ENCODE data around the gene SIM1. TPM values are rescaled to one million over a fixed set of nuclear protein-coding genes. Genes with fewer than 3 reads are reported as not detected.

Gene SIM1
- total RNA-seq, 1 donor from 2014 or later: not detected

- no peak overlapping the region for H3K27ac Mint-ChIP-seq
- no peak overlapping the region for H3K4me2 ChIP-seq
- H4K20me1 ChIP-seq (ENCODE audit: low read depth): no peaks in the 10 kb centered on the region
- no peaks in the 10 kb centered on the region for H3K36me3 Mint-ChIP-seq
- peaks cover 26% of the 10 kb centered on the region for H3K4me1 Mint-ChIP-seq
- no peaks in the 10 kb centered on the region for H3K27me3 ChIP-seq
- TF ChIP-seq EZH2 (IDR thresholded peaks at IDR 0.05): no peak
- H3K27ac ChIP-seq: no peak overlapping the region
- H3F3A ChIP-seq (ENCODE audit: low read depth): no peaks in the 10 kb centered on the region
- H3K79me2 ChIP-seq (ENCODE audit: low read depth): no peaks in the 10 kb centered on the region
- no peak for DNase-seq (ENCODE audit: low spot score)
- H3K27me3 Mint-ChIP-seq (ENCODE audit: insufficient read depth, low read depth): peaks cover 6% of the 10 kb centered on the region
- H3K9me3 Mint-ChIP-seq: peaks cover 4% of the 10 kb centered on the region
- H3K9me3 ChIP-seq (ENCODE audit: low read depth): no peaks in the 10 kb centered on the region
- no peak overlapping the region for H2AFZ ChIP-seq (replicated peaks)
- no peak overlapping the region for H3K9ac ChIP-seq
- peaks cover 14% of the 10 kb centered on the region for H3K4me1 ChIP-seq
- H3K4me3 Mint-ChIP-seq: no peak overlapping the region
- no peaks in the 10 kb centered on the region for H3K36me3 ChIP-seq
- H3K4me3 ChIP-seq: no peak overlapping the region
Measured at GRCh38 chr6:100417036-100417435, 47.7 kb downstream of the SIM1 start.

GRCh38 chr6:100415768-100416167 is 49.0 kb downstream of the SIM1 start:
- peak; percentile 10 for DNase-seq (ENCODE audit: low spot score)
- peaks cover 8% of the 10 kb centered on the region for H3K4me1 ChIP-seq
- H3K36me3 ChIP-seq: no peaks in the 10 kb centered on the region
- H3K4me3 ChIP-seq: no peak overlapping the region
- no peak overlapping the region for H2AFZ ChIP-seq (replicated peaks)
- no peaks in the 10 kb centered on the region for H3K79me2 ChIP-seq (ENCODE audit: low read depth)
- Mint-ChIP-seq H3K4me1 (peaks cover 21% of the 10 kb centered on the region), H3K27ac (peak overlapping the region; percentile 70), H3K27me3 (ENCODE audit: insufficient read depth, low read depth) (peaks cover 6% of the 10 kb centered on the region), H3K36me3 (no peaks in the 10 kb centered on the region), H3K9me3 (peaks cover 4% of the 10 kb centered on the region), H3K4me3 (no peak overlapping the region)
- no peak overlapping the region for H3K4me2 ChIP-seq
- H3K9me3 ChIP-seq (ENCODE audit: low read depth): no peaks in the 10 kb centered on the region
- H4K20me1 ChIP-seq (ENCODE audit: low read depth): no peaks in the 10 kb centered on the region
- no peaks in the 10 kb centered on the region for H3K27me3 ChIP-seq
- no peaks in the 10 kb centered on the region for H3F3A ChIP-seq (ENCODE audit: low read depth)
- H3K9ac ChIP-seq: no peak overlapping the region
- H3K27ac ChIP-seq: no peak overlapping the region
- TF ChIP-seq, protein P1, sequence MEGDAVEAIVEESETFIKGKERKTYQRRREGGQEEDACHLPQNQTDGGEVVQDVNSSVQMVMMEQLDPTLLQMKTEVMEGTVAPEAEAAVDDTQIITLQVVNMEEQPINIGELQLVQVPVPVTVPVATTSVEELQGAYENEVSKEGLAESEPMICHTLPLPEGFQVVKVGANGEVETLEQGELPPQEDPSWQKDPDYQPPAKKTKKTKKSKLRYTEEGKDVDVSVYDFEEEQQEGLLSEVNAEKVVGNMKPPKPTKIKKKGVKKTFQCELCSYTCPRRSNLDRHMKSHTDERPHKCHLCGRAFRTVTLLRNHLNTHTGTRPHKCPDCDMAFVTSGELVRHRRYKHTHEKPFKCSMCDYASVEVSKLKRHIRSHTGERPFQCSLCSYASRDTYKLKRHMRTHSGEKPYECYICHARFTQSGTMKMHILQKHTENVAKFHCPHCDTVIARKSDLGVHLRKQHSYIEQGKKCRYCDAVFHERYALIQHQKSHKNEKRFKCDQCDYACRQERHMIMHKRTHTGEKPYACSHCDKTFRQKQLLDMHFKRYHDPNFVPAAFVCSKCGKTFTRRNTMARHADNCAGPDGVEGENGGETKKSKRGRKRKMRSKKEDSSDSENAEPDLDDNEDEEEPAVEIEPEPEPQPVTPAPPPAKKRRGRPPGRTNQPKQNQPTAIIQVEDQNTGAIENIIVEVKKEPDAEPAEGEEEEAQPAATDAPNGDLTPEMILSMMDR (IDR thresholded peaks at IDR 0.05): no peak
- TF ChIP-seq EZH2 (IDR thresholded peaks at IDR 0.05) (no peak), EZH2phosphoT487 (IDR thresholded peaks at IDR 0.05) (no peak)

DNA sequence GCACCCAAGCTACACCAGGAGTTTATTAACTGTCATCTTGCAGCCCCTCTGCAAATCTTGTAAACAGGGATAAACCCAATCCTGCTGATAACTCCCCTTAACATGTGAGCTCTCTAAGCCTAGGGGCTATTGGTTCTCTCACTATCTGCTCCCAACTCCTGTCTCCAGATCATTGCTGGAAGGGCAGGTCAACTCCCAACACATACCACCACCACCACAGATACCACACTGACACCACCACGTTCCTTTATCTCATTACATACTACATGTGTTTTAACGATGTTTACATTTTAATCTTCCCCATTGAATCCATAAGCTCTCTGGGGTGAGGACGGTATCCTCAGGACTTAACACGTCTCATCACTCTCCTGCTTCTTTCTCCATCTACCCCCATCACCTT is 51.8 kb downstream of the SIM1 start:
- H3K4me2 ChIP-seq: no peak overlapping the region
- no peaks in the 10 kb centered on the region for H3K9me3 ChIP-seq (ENCODE audit: low read depth)
- H4K20me1 ChIP-seq (ENCODE audit: low read depth): no peaks in the 10 kb centered on the region
- TF ChIP-seq EZH2 (IDR thresholded peaks at IDR 0.05) (no peak), EZH2phosphoT487 (IDR thresholded peaks at IDR 0.05) (no peak)
- TF ChIP-seq, protein P1 (IDR thresholded peaks at IDR 0.05): no peak
- no peaks in the 10 kb centered on the region for H3K27me3 ChIP-seq
- H3K4me1 Mint-ChIP-seq: peaks cover 13% of the 10 kb centered on the region
- no peaks in the 10 kb centered on the region for H3K36me3 Mint-ChIP-seq
- H3K9me3 Mint-ChIP-seq: peaks cover 4% of the 10 kb centered on the region
- no peak overlapping the region for H3K4me3 Mint-ChIP-seq
- H3K4me3 ChIP-seq: no peak overlapping the region
- H2AFZ ChIP-seq (replicated peaks): no peak overlapping the region
- no peaks in the 10 kb centered on the region for H3K36me3 ChIP-seq
- no peaks in the 10 kb centered on the region for H3K4me1 ChIP-seq
- peaks cover 3% of the 10 kb centered on the region for H3K27me3 Mint-ChIP-seq (ENCODE audit: insufficient read depth, low read depth)
- H3K79me2 ChIP-seq (ENCODE audit: low read depth): no peaks in the 10 kb centered on the region
- H3K27ac Mint-ChIP-seq: no peak overlapping the region
- no peaks in the 10 kb centered on the region for H3F3A ChIP-seq (ENCODE audit: low read depth)
- no peak for DNase-seq (ENCODE audit: low spot score)
- H3K27ac ChIP-seq: no peak overlapping the region
- no peak overlapping the region for H3K9ac ChIP-seq

DNA sequence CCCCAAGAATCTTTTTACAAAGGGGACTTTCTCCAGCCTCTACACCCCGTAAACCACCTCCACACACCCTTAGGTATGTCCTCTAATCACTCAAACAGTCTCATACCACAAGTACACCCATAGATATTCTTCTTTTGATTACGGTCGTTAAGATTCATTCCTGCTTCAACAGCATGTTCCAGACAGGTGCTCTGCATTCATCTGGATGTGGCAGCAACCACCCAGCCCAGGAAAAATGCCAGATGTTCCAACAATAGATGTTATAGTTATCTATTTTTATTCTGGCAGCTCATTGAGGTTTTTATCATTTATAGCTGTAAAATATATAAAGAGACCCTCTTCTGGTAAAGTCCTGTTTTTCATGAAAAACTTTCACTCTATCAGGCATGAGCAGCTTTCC is 60.7 kb downstream of the SIM1 start:
- no peaks in the 10 kb centered on the region for H3K36me3 ChIP-seq
- no peaks in the 10 kb centered on the region for H3K4me1 Mint-ChIP-seq
- H3K4me3 ChIP-seq: no peak overlapping the region
- no peaks in the 10 kb centered on the region for H3K27me3 Mint-ChIP-seq (ENCODE audit: insufficient read depth, low read depth)
- H3K9me3 ChIP-seq (ENCODE audit: low read depth): no peaks in the 10 kb centered on the region
- no peaks in the 10 kb centered on the region for H3K9me3 Mint-ChIP-seq
- no peaks in the 10 kb centered on the region for H3K27me3 ChIP-seq
- H3F3A ChIP-seq (ENCODE audit: low read depth): no peaks in the 10 kb centered on the region
- H3K4me2 ChIP-seq: no peak overlapping the region
- no peak overlapping the region for H3K4me3 Mint-ChIP-seq
- H2AFZ ChIP-seq (replicated peaks): no peak overlapping the region
- no peak for DNase-seq (ENCODE audit: low spot score)
- H4K20me1 ChIP-seq (ENCODE audit: low read depth): no peaks in the 10 kb centered on the region
- H3K9ac ChIP-seq: no peak overlapping the region
- TF ChIP-seq EZH2 (IDR thresholded peaks at IDR 0.05) (no peak), EZH2phosphoT487 (IDR thresholded peaks at IDR 0.05) (no peak)
- TF ChIP-seq, protein P1 (IDR thresholded peaks at IDR 0.05): no peak
- H3K4me1 ChIP-seq: no peaks in the 10 kb centered on the region
- H3K79me2 ChIP-seq (ENCODE audit: low read depth): no peaks in the 10 kb centered on the region
- H3K27ac Mint-ChIP-seq: no peak overlapping the region
- H3K27ac ChIP-seq: no peak overlapping the region
- no peaks in the 10 kb centered on the region for H3K36me3 Mint-ChIP-seq

Data from neural progenitor cell (in vitro differentiated cells).